NCI-H1105 treated with DMSO at 0.1 percent for 48 hours (cell line): Measurements from ENCODE around the gene CNTNAP2.

Experiments used
- DNase-seq: peaks from one replicate; lab custom pipeline; 2025; lab: John Stamatoyannopoulos, UW

Gene CNTNAP2

GRCh38 chr7:148211740-148212151 lies 2095.1 kb downstream of the CNTNAP2 start:
- peak; percentile 22 for DNase-seq

DNA sequence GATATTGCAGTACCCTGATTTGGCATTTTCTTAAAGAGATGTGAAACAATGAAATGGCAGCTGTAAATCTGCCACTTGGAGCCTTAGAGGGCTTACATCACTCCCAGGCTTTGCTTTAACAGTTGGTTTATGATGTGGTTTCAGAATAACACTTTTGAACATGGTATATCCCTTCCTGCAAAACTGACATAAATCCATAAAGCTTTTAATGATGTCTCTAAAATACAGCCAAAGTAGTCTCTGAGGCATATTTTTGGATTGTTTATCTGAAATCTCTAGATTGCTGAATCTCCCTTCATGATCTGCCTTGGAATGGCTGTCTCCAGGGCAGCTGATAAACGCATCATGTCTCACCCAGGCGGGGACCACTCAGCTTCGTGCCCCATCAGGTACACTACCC lies 2096.1 kb downstream of the CNTNAP2 start:
- DNase-seq = no peak

GRCh38 chr7:148214101-148214500 lies 2097.5 kb downstream of the CNTNAP2 start:
- DNase-seq = no peak

GRCh38 chr7:148218603-148219002 lies 2102.0 kb downstream of the CNTNAP2 start:
- DNase-seq = no peak

GRCh38 chr7:148222721-148223120 lies 2106.1 kb downstream of the CNTNAP2 start:
- no peak for DNase-seq

DNA sequence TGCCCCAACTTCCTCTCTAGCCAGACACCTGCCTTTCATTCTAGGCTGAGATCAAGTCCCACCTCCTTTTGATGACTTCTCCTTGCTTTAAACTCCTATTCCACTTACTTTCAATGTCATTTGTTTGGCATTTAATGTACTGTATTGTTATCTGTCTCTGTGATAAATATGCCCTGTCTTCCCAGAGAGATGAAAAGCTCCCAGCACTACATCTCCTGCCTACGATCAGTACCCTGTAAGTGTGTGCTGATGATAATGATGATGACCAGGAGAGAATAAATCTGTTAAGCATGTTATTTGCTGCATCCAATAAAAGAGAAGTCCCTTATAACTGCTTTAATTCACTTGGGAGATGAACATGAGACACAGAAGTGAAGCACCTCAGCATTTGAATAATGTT lies 2106.6 kb downstream of the CNTNAP2 start:
- no peak for DNase-seq

DNA sequence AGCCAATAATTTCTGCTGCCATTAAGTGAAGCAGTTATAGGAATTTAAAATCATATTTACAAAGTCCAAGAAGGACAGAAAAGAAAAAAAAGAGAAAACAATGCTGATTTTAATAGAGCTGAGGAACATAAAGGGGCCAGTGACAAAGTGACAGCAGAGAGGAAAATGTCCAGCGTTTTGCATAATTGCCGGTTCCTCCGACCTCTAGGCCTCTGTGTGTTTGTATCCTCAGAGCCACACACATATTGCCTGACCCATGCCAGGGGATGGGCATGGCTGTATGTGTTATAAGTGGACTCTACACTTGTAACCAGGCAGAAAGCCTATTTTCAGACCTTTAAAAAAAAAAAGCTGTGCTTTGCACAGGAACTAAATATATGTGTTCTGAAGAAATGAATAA lies 2107.1 kb downstream of the CNTNAP2 start:
- no peak for DNase-seq

- peak; percentile 28 for DNase-seq
Measured at GRCh38 chr7:148230296-148230695, 2113.7 kb downstream of the CNTNAP2 start.

DNA sequence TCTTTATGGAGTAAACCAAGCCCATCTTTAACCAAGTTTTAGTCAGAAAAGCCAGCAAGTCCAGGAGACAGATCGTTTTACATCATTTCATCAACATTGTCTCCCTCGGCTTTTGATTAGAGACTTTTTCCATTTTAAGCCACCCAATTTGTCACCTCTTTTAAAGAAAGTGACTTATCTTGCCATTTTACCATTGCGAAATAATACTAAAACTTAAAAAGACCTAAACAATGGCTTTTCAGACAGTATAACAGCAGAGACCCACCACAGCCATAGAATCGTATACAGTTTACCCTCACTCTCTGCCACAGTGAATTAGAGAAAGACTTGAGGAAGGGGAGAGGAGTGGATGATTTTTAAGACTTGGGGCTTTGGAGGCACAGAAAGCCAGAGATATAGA lies 2114.3 kb downstream of the CNTNAP2 start:
- DNase-seq = no peak

- no peak for DNase-seq
Measured at GRCh38 chr7:148232784-148233183, 2116.2 kb downstream of the CNTNAP2 start.

DNA sequence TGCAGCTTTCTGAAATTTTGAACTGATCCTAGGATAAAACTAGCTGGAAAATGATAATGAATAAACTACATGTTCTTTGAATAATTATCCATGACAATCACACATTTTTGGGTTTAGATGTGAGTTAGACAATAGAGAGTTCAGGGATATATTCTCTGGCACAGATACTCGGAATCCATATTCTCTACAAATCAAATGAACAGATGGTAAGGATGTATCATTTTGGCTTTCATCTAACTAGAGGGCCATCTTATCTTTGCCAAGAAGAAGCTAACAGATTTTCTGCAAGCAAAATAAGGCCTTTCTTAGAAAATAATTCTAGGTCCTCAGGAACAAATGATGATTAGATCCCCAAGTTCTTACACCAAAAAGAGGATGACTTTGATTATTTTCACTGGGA lies 2118.1 kb downstream of the CNTNAP2 start:
- no peak for DNase-seq

DNA sequence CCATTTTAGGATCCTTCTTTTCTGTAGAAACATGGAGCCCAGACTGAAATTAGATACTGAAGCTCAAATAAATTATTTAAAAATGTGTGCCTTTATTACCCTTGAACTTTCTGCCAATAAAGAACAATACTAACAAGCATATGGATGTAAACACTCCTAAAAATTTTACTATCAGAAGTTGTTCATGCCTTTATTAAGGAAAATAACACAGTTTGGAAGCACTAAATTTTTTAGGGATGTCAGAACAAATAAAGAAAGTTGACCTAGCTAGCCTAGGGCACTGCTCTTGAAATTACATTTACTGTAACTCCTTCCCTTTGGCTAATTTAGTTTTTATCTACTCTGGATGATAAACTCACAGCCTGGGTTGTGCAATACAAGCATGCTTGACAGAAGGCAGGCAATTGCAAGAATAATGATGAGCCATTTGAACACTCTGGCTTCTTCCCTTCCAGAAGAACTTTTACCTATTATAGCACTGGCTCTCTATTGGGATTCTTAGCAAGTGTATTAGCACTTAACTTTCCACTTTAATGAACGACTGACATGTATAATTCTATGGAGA lies 2122.2 kb downstream of the CNTNAP2 start:
- no peak for DNase-seq

GRCh38 chr7:148241700-148242293 lies 2125.2 kb downstream of the CNTNAP2 start:
- no peak for DNase-seq

- DNase-seq = peak; percentile 22
Measured at GRCh38 chr7:148242294-148242821, 2125.8 kb downstream of the CNTNAP2 start.

DNA sequence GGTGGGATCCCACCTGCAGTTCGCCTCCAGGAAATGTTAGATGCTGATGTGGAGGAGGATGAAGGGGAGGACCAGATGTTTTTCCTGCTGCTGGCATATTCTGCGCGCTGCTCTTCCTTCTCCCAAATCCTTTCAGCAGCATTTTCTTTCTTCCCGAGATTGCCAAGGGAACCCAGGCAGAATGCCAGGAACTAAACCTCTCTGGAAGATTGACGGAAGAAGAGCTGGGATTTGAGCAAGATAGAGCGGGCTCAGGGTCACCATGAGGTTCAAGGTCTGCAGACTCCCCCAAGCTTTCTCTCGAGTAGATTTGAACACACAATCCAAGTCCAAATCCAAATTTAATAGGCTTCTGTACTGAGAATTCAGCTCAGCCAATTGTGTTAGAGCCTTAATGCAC lies 2128.8 kb downstream of the CNTNAP2 start:
- no peak for DNase-seq

- no peak for DNase-seq
Measured at GRCh38 chr7:148253629-148254028, 2137.0 kb downstream of the CNTNAP2 start.

DNA sequence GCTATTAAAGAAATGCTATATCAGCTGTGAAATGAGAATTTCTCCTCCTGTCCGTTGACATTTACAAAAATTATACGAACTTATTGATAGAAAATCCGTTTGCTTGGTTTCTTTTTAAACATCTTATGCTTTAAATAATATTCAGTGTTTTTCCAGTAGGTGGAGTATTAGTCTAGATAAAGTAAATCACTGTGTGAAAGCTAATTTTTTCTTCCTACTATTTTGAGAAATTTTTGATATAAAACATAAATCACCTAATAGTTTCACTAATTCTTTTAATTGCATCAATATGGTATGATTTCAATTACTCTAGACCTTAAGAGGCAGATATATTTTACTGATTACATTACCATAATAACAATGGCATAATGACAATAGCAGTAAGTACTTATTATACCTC lies 2138.7 kb downstream of the CNTNAP2 start:
- DNase-seq = peak; percentile 7

DNA sequence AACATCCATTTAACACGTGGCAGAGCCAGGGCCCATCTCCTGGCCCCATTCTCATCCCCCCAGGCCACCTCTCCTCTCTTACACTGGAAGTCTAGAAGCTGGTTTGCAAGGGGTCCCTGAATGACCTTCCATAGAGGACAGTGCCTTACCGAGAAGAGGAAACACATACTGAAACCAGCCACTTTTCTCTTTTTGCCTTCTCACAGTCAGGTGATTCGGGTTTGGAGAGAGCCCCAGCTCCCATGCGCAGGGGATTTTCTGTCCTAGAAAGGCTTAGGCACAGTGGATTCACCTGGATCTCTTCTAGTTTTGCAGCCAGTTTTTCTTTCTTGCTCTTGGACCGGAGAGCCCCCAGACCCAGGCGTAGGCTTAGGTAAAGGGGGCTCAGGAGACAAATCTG lies 2139.8 kb downstream of the CNTNAP2 start:
- DNase-seq = no peak

DNA sequence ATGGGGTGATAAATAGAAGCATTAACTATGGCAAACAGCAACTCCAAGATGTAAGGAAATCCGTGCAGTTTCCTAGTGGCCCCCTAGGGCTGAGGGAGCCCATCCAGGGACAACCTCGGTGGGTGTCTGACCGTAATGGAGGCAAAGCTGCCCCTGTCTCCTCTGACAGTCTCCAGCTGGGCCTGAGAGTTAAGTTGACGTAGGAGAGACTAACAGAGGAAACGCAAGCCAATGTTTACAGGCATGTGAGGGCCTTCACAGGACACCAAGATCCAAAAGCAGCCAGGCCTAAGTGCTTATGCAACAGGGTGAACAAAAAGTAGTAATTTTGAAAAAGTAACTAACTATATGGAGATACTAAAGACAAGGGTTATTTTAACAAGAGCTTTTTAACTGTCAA lies 2144.0 kb downstream of the CNTNAP2 start:
- no peak for DNase-seq

DNA sequence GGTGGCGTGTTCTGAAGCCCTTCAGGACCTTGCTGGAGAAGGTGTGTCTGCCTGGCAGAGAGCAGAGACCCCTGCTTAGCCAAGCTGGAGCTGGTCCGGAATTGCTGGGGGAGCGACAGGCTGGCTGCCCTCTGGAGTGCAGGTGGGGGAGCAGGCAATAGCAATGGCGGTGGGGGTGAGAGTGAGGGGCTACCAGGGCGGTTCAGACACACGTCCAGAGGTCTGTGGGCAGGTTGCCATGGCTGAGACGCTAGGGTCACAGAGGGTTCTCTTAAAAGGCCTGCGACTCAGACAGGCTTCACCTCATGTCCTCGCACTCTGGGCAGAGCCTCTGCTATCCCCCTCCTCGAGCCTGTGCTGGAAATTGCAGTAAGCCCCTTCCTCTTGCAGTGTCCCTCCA lies 2144.9 kb downstream of the CNTNAP2 start:
- no peak for DNase-seq

DNA sequence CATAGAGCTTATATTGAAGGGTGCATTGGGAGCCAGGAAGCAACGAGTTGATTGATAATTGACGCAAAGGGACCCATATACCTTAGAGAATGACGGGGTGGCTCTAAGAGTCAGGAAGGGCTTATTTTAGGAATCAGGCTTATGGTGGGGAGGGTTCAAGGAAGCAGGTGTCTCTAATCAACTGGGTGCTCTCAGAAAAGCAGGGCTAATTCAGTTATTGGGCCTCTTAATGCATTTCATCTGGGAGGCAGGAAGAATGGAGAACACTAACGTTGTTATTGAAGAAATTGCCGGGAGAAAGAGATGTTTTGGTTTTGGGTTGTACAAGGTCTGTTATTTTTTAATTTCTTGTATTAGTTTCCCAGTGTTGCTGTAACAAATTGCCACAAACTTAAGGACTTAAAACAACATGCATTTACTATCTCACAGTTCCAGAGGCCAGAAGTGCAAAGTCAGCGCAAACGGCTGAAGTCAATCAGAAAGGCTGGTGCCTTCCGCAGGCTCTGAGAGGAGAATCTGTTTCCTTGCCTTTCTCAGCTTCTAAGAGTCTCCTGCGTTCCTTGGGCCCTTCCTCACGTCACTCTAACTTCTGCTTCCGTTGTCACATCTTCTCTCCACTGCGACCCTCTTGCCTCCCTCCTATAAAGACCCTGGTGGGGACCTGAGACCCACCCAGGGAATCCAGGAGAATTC lies 2145.5 kb downstream of the CNTNAP2 start:
- no peak for DNase-seq

DNA sequence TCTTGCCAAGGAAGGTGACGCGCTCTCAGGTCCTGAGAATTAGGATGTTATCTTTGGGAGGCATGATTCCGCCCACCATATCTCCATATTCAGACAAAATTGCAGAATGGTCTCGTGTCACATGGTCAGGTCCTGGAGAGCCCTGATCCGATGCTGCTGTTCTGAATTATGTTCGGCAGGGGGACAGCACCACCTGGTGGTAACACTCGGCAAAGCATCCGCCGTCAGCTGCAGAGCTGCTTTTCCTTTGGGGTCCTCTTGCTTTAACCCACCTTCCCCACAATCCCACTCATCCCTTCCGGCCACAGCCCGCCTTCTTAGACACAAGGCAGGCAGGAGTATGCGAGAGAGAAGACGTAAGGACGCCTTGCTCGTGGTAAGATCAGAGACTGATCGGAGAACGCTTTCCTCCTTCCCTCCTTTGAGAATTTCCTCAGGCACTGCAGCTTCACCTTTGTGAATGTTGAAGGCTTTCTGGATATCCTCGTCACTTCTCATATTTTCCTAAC lies 2146.2 kb downstream of the CNTNAP2 start:
- peak; percentile 52 for DNase-seq

DNA sequence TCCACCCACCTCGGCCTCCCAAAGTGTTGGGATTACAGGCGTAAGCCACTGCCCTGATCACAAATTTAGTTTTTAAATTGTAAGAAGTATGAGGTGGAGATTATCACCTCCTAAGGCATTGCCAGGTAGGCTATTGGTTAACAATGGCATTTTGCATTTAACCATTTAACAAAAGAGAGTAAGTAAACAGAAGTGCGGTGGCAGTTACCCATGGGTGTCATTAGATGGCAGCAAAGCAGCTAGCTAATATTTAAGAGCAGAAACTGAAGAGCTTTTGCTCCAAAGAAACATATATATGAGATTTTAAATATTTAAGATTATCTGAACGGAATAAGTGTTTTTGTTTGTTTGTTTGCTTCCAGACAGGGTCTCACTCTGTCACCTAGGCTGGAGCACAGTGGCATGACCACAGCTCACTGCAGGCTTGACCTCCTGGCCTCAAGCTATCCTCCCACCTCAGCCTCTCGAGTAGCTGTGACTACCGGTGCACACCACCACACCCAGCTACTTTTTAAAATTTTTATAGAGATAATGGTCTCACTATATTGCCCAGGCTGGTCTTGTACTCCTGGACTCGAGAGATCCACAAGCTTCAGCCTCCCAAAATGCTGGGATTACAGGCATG lies 2148.4 kb downstream of the CNTNAP2 start:
- DNase-seq = peak; percentile 76
